ENCODE data around the gene COIL. TPM values are rescaled to one million over a fixed set of nuclear protein-coding genes. Genes with fewer than 3 reads are reported as not detected.

COIL gene
- total and polyA plus RNA-seq, 9 of the 15 experiments (the other 6 are each of a cell fraction or from before 2014, with no cell fraction given), result 23.9 to 41.3 (median 28.7) TPM

- Histone ChIP-seq H2AFZ (ENCODE audit: low read depth, low read length) (peak overlapping the region; percentile 94), H3K4me2 (ENCODE audit: insufficient read depth, low read length) (peak overlapping the region; percentile 95), H3K27me3 (ENCODE audit: control insufficient read depth in 2 of 2, insufficient read depth in 2 of 2, low read length in 2 of 2) (no peaks in the 10 kb centered on the region), H3K9ac (ENCODE audit: insufficient read depth in 1 of 2, low read depth in 2 of 2, low read length in 2 of 2) (peak overlapping the region; percentile 85 to 98), H3K4me1 (replicated peaks in 1 of 2; ENCODE audit: control insufficient read depth in 2 of 2, insufficient read depth in 2 of 2, low read length in 2 of 2) (peaks cover 48 to 55% of the 10 kb centered on the region in 2 experiments), H3K9me3 (replicated peaks; ENCODE audit: control insufficient read depth, insufficient read depth, low read depth, low read length) (peaks cover 3% of the 10 kb centered on the region), H3K9me1 (ENCODE audit: control insufficient read depth, insufficient read depth, low read length) (peaks cover 4% of the 10 kb centered on the region), H3K36me3 (ENCODE audit: control insufficient read depth, insufficient read depth, low read length) (peaks cover 34% of the 10 kb centered on the region), H4K20me1 (replicated peaks; ENCODE audit: control insufficient read depth, insufficient read depth, low read length) (0 out of 2 replicates have a peak, but pooled peaks cover 4% of the 10 kb centered on the region), H3K27ac (ENCODE audit: extremely low read depth, low read depth, low read length) (peak overlapping the region; percentile 88), H3K79me2 (ENCODE audit: control insufficient read depth, insufficient read depth, low read length) (peaks cover 59% of the 10 kb centered on the region), H3K4me3 (peak overlapping the region; percentile 72)
- 6% methylated on average over 21 of the region's 21 CpGs for WGBS (ENCODE audit: insufficient coverage, low coverage, missing lambda C conversion rate)
- CTCF ChIA-PET (ENCODE audit: low intra/inter-chr PET ratio), result no interaction called here
- in situ Hi-C loops (cut with MboI) (no loop called here), intact Hi-C loops (cut with micrococcal nuclease) (loop anchor here (5.0 kb wide), 1 partner anchor 80 kb away; the partner anchor contains the start of genes C17orf67 and DGKE)
- POLR2A ChIA-PET, result interaction anchor here (0.6 to 1.0 kb wide), 4 partner anchors 13 to 28 kb away, joined by 3 to 4 read pairs (median 3); no protein-coding TSS in a partner anchor
- peak; percentile 6 for ATAC-seq
- peak in 2 of 4 experiments; percentile 31 to 41 for DNase-seq (ENCODE audit: extremely low read depth in 1 of 4, low spot score in 3 of 4)
- FAIRE-seq, result peak; percentile 23
- no TSS peak for BruUV-seq (replicated peaks)
- TF ChIP-seq SP2 (IDR thresholded peaks at IDR 0.05; ENCODE audit: extremely low read depth, low read depth, low read length, poor library complexity, severe bottlenecking), result no peak
- 0 out of 2 replicates have a peak, but pooled peaks have one; percentile 7 for TF ChIP-seq ZNF263 (CRISPR knock-in tag; IDR thresholded peaks at IDR 0.05; ENCODE audit: borderline replicate concordance)
- TF ChIP-seq, protein P1, sequence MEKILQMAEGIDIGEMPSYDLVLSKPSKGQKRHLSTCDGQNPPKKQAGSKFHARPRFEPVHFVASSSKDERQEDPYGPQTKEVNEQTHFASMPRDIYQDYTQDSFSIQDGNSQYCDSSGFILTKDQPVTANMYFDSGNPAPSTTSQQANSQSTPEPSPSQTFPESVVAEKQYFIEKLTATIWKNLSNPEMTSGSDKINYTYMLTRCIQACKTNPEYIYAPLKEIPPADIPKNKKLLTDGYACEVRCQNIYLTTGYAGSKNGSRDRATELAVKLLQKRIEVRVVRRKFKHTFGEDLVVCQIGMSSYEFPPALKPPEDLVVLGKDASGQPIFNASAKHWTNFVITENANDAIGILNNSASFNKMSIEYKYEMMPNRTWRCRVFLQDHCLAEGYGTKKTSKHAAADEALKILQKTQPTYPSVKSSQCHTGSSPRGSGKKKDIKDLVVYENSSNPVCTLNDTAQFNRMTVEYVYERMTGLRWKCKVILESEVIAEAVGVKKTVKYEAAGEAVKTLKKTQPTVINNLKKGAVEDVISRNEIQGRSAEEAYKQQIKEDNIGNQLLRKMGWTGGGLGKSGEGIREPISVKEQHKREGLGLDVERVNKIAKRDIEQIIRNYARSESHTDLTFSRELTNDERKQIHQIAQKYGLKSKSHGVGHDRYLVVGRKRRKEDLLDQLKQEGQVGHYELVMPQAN (IDR thresholded peaks at IDR 0.05; ENCODE audit: borderline replicate concordance), result peak; percentile 13; the same call in 1 of the 2 replicates
- no peak for TF ChIP-seq NRF1 (conservative IDR thresholded peaks at IDR 0.05 in 1 of 2, IDR thresholded peaks at IDR 0.05 in 1 of 2)
- TF ChIP-seq CEBPB (tag; IDR thresholded peaks at IDR 0.05), result peak; percentile 64
- TF ChIP-seq, protein P2, sequence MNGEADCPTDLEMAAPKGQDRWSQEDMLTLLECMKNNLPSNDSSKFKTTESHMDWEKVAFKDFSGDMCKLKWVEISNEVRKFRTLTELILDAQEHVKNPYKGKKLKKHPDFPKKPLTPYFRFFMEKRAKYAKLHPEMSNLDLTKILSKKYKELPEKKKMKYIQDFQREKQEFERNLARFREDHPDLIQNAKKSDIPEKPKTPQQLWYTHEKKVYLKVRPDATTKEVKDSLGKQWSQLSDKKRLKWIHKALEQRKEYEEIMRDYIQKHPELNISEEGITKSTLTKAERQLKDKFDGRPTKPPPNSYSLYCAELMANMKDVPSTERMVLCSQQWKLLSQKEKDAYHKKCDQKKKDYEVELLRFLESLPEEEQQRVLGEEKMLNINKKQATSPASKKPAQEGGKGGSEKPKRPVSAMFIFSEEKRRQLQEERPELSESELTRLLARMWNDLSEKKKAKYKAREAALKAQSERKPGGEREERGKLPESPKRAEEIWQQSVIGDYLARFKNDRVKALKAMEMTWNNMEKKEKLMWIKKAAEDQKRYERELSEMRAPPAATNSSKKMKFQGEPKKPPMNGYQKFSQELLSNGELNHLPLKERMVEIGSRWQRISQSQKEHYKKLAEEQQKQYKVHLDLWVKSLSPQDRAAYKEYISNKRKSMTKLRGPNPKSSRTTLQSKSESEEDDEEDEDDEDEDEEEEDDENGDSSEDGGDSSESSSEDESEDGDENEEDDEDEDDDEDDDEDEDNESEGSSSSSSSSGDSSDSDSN (IDR thresholded peaks at IDR 0.05; ENCODE audit: borderline replicate concordance in 1 of 2, low read depth in 2 of 2, low read length in 2 of 2), result 0 out of 4 replicates have a peak, but pooled peaks of 1 of the 2 experiments have one; percentile 39
- TF ChIP-seq PHF8 (IDR thresholded peaks at IDR 0.05; ENCODE audit: borderline replicate concordance, low read length), result peak; percentile 16; the same call in 1 of the 2 replicates
- no peak for TF ChIP-seq NCOA4 (IDR thresholded peaks at IDR 0.05; ENCODE audit: partially characterized antibody)
- peak; percentile 39; the same call in 1 of the 2 replicates for TF ChIP-seq L3MBTL2 (IDR thresholded peaks at IDR 0.05)
- no peak for TF ChIP-seq TAF7 (tag; IDR thresholded peaks at IDR 0.05)
Measured at GRCh38 chr17:56912105-56912999, 48.5 kb downstream of the COIL start.
